ENCODE results near the gene ANKRD2. TPM values are rescaled to one million over a fixed set of nuclear protein-coding genes. Genes with fewer than 3 reads are reported as not detected.

Gene ANKRD2
- total RNA-seq, 1 donor from 2014 or later, result 0.26 TPM

Other genes starting within 250 kb of the ANKRD2 start
- 10.1 and 11.8 TPM in 2 replicates for gene FRAT2, start 238.1 kb upstream of the ANKRD2 start, total RNA-seq
- 10.2 and 10.4 TPM in 2 replicates for gene RRP12, start 171.4 kb upstream of the ANKRD2 start, total RNA-seq
- gene PGAM1, start 146.6 kb upstream of the ANKRD2 start, total RNA-seq, result 241 and 263 TPM in 2 replicates
- 23.1 and 23.9 TPM in 2 replicates for gene EXOSC1, start 126.8 kb upstream of the ANKRD2 start, total RNA-seq
- gene ZDHHC16, start 126.6 kb upstream of the ANKRD2 start, total RNA-seq, result 28.0 and 32.0 TPM in 2 replicates
- gene MMS19, start 74.4 kb upstream of the ANKRD2 start, total RNA-seq, result 55.3 and 56.8 TPM in 2 replicates
- 45.1 and 62.6 TPM in 2 replicates for gene UBTD1, start 73.9 kb upstream of the ANKRD2 start, total RNA-seq
- gene HOGA1, start 11.6 kb downstream of the ANKRD2 start, total RNA-seq, result 0.38 and 0.77 TPM in 2 replicates
- gene C10orf62, start 16.9 kb downstream of the ANKRD2 start, total RNA-seq, result not detected in 2 replicates
- gene MORN4, start 60.7 kb downstream of the ANKRD2 start, total RNA-seq, result 1.8 and 3.0 TPM in 2 replicates
- gene PI4K2A, start 67.9 kb downstream of the ANKRD2 start, total RNA-seq, result 10.5 and 15.2 TPM in 2 replicates
- 3.0 and 5.3 TPM in 2 replicates for gene AVPI1, start 114.5 kb downstream of the ANKRD2 start, total RNA-seq
- 10.5 and 14.0 TPM in 2 replicates for gene MARVELD1, start 141.0 kb downstream of the ANKRD2 start, total RNA-seq
- 10.0 and 17.6 TPM in 2 replicates for gene ZFYVE27, start 164.3 kb downstream of the ANKRD2 start, total RNA-seq
- not detected in 2 replicates for gene SFRP5, start 199.2 kb downstream of the ANKRD2 start, total RNA-seq